Measurements from ENCODE around the gene LDLRAD3.

LDLRAD3 gene

GRCh38 chr11:36110668-36111410 lies 167.0 kb downstream of the LDLRAD3 start:
- peak; percentile 51 for DNase-seq

GRCh38 chr11:36114095-36114494 lies 170.2 kb downstream of the LDLRAD3 start:
- no peak for DNase-seq

GRCh38 chr11:36115378-36115801 lies 171.5 kb downstream of the LDLRAD3 start:
- DNase-seq: no peak

GRCh38 chr11:36116161-36116560 lies 172.3 kb downstream of the LDLRAD3 start:
- no peak for DNase-seq

- no peak for DNase-seq
These were observed 174.2 kb downstream of the LDLRAD3 start for GRCh38 chr11:36118084-36118483.

GRCh38 chr11:36119300-36119699 lies 175.4 kb downstream of the LDLRAD3 start:
- no peak for DNase-seq

GRCh38 chr11:36121054-36121453 lies 177.2 kb downstream of the LDLRAD3 start:
- peak; percentile 40 for DNase-seq

- no peak for DNase-seq
These were observed 178.8 kb downstream of the LDLRAD3 start for GRCh38 chr11:36122671-36123070.

GRCh38 chr11:36123336-36124101 lies 179.7 kb downstream of the LDLRAD3 start:
- no peak for DNase-seq

GRCh38 chr11:36126678-36127077 lies 182.8 kb downstream of the LDLRAD3 start:
- no peak for DNase-seq

- no peak for DNase-seq
These were observed 183.7 kb downstream of the LDLRAD3 start for GRCh38 chr11:36127550-36127949.

GRCh38 chr11:36129955-36130354 lies 186.1 kb downstream of the LDLRAD3 start:
- DNase-seq: no peak

GRCh38 chr11:36130401-36130800 lies 186.5 kb downstream of the LDLRAD3 start:
- no peak for DNase-seq

- DNase-seq: peak; percentile 76
These were observed 188.0 kb downstream of the LDLRAD3 start for GRCh38 chr11:36131721-36132397.

- DNase-seq: no peak
These were observed 189.1 kb downstream of the LDLRAD3 start for GRCh38 chr11:36132940-36133339.

GRCh38 chr11:36135076-36135475 lies 191.2 kb downstream of the LDLRAD3 start:
- DNase-seq: no peak

GRCh38 chr11:36139767-36140166 lies 195.9 kb downstream of the LDLRAD3 start:
- no peak for DNase-seq

- DNase-seq: no peak
These were observed 197.5 kb downstream of the LDLRAD3 start for GRCh38 chr11:36141196-36141953.

- DNase-seq: no peak
These were observed 198.1 kb downstream of the LDLRAD3 start for GRCh38 chr11:36141956-36142355.

- peak; percentile 47 for DNase-seq
These were observed 198.6 kb downstream of the LDLRAD3 start for GRCh38 chr11:36142439-36142838.

GRCh38 chr11:36142879-36143278 lies 199.0 kb downstream of the LDLRAD3 start:
- DNase-seq: no peak

GRCh38 chr11:36146437-36146836 lies 202.6 kb downstream of the LDLRAD3 start:
- DNase-seq: no peak

GRCh38 chr11:36147491-36147890 lies 203.6 kb downstream of the LDLRAD3 start:
- no peak for DNase-seq

All from NCI-H2227 treated with DMSO at 0.1 percent for 48 hours (cell line).